ENCODE results near the gene EIF3D. TPM values are rescaled to one million over a fixed set of nuclear protein-coding genes. Genes with fewer than 3 reads are reported as not detected.
A peak's percentile ranks its signal among the peaks of the same experiment; 100 is the strongest.

The EIF3D gene
- total and polyA plus RNA-seq, 9 of the 15 experiments (the other 6 are each of a cell fraction or from before 2014, with no cell fraction given) = 191 to 422 (median 279) TPM

- TF ChIP-seq SMAD4 (CRISPR knock-in tag; conservative IDR thresholded peaks at IDR 0.05) = peak; percentile 57
- no peak for TF ChIP-seq PHB2 (IDR thresholded peaks at IDR 0.05; ENCODE audit: low read depth)
- peak; percentile 63; the same call in 1 of the 2 replicates for TF ChIP-seq ZBTB17 (CRISPR knock-in tag; IDR thresholded peaks at IDR 0.05)
- TF ChIP-seq EHMT2 (IDR thresholded peaks at IDR 0.05) = no peak
- no peak for TF ChIP-seq THRAP3 (IDR thresholded peaks at IDR 0.05; ENCODE audit: borderline replicate concordance)
- peak; percentile 36 for TF ChIP-seq CXXC5 (CRISPR knock-in tag; IDR thresholded peaks at IDR 0.05)
- peak; percentile 90 for TF ChIP-seq FOSL1 (tag; conservative IDR thresholded peaks at IDR 0.05)
- no peak for TF ChIP-seq KDM5B (IDR thresholded peaks at IDR 0.05; ENCODE audit: insufficient replicate concordance, low read depth, low read length)
- no peak for TF ChIP-seq ZNF696 (CRISPR knock-in tag; conservative IDR thresholded peaks at IDR 0.05)
- TF ChIP-seq ESRRA (IDR thresholded peaks at IDR 0.05; ENCODE audit: borderline replicate concordance, low read depth) = peak; percentile 31; the same call in 1 of the 2 replicates
- TF ChIP-seq TAL1 (IDR thresholded peaks at IDR 0.05) = peak; percentile 78
- peak; percentile 58 for TF ChIP-seq HDAC3 (IDR thresholded peaks at IDR 0.05; ENCODE audit: borderline replicate concordance, partially characterized antibody)
- TF ChIP-seq ATF3 (IDR thresholded peaks at IDR 0.05) = peak; percentile 76
- TF ChIP-seq ATF3 (CRISPR knock-in tag; conservative IDR thresholded peaks at IDR 0.05) = no peak; the same call in 1 of the 2 replicates
- no peak for TF ChIP-seq ELF2 (CRISPR knock-in tag; IDR thresholded peaks at IDR 0.05)
- peak; percentile 87 for TF ChIP-seq SMARCA4 (IDR thresholded peaks at IDR 0.05)
- TF ChIP-seq MYNN (IDR thresholded peaks at IDR 0.05) = no peak
- TF ChIP-seq MYNN (CRISPR knock-in tag; IDR thresholded peaks at IDR 0.05) = no peak
- peak; percentile 42; the same call in 1 of the 2 replicates for TF ChIP-seq CREM (IDR thresholded peaks at IDR 0.05; ENCODE audit: low read depth)
- TF ChIP-seq MBD2 (IDR thresholded peaks at IDR 0.05; ENCODE audit: borderline replicate concordance, low read depth) = no peak
- TF ChIP-seq EP300 (IDR thresholded peaks at IDR 0.05; ENCODE audit: low read length) = peak; percentile 82
- TF ChIP-seq, protein P1, sequence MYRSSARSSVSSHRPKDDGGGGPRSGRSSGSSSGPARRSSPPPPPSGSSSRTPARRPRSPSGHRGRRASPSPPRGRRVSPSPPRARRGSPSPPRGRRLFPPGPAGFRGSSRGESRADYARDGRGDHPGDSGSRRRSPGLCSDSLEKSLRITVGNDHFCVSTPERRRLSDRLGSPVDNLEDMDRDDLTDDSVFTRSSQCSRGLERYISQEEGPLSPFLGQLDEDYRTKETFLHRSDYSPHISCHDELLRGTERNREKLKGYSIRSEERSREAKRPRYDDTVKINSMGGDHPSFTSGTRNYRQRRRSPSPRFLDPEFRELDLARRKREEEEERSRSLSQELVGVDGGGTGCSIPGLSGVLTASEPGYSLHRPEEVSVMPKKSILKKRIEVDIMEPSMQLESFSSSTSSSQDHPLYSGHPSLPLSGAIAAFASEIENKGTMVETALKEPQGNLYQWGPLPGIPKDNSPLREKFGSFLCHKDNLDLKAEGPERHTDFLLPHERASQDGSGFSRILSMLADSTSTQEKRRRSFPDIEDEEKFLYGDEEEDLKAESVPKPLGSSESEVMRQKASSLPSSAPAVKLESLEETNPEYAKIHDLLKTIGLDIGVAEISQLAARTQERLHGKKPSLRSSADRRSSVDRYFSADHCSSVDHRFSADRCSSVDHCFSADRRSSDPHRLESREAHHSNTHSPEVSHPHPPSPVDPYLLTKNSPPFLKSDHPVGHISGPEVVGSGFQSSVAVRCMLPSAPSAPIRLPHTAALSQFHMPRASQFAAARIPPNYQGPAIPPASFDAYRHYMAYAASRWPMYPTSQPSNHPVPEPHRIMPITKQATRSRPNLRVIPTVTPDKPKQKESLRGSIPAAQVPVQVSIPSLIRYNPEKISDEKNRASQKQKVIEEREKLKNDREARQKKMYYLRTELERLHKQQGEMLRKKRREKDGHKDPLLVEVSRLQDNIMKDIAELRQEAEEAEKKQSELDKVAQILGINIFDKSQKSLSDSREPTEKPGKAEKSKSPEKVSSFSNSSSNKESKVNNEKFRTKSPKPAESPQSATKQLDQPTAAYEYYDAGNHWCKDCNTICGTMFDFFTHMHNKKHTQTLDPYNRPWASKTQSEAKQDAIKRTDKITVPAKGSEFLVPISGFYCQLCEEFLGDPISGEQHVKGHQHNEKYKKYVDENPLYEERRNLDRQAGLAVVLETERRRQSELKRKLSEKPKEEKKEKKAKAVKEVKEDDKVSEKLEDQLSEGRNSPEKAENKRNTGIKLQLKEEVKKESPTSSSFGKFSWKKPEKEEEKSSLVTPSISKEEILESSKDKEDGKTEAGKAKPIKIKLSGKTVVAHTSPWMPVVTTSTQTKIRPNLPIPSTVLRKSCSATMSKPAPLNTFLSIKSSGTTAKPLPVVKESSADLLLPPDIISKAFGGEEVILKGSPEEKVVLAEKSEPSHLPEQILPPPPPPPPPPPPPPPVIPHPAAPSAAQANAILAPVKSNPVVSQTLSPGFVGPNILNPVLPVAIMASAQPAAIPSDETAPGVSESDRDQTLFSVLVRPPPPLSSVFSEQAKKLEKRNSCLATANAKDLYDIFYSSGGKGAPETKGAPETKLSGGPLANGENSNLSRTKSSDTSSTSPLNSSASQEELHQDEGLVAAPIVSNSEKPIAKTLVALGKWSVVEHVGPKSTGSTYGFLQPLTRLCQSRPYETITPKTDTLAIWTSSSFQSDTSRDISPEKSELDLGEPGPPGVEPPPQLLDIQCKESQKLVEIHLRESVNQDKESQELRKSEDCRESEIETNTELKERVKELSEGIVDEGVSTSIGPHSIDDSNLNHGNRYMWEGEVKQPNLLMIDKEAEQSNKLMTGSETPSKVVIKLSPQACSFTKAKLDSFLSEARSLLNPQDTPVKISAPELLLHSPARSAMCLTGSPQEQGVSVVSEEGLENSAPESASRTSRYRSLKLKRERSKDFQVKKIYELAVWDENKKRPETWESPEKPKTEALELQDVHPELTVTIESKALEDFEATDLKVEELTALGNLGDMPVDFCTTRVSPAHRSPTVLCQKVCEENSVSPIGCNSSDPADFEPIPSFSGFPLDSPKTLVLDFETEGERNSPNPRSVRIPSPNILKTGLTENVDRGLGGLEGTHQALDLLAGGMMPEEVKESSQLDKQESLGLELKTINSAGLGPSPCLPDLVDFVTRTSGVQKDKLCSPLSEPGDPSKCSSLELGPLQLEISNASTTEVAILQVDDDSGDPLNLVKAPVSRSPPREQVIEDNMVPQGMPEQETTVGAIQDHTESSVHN (IDR thresholded peaks at IDR 0.05; ENCODE audit: borderline replicate concordance in 1 of 2, low read depth in 1 of 2) = no peak
- TF ChIP-seq RFX1 (IDR thresholded peaks at IDR 0.05) = no peak
- no peak for TF ChIP-seq ILF3 (IDR thresholded peaks at IDR 0.05; ENCODE audit: borderline replicate concordance)
Observed at GRCh38 chr22:36478966-36479365, 50.0 kb downstream of the EIF3D start (continued).

All from K562 (cell line).